CD4-positive, alpha-beta T cell treated with Interleukin-1 beta for 1 hour (primary cell): ENCODE data around the gene NINJ2.
"Not testable (repeated sequence)": the region's sequence is repeated elsewhere in the genome, so short reads cannot be mapped to it uniquely, and the experiment has no call there.

ENCODE experiments used
- DNase-seq, 2 donors: peaks; one replicate each; pipeline ENCODE4 v3.0.0-alpha.2; 2020 to 2022

NINJ2 gene

DNA sequence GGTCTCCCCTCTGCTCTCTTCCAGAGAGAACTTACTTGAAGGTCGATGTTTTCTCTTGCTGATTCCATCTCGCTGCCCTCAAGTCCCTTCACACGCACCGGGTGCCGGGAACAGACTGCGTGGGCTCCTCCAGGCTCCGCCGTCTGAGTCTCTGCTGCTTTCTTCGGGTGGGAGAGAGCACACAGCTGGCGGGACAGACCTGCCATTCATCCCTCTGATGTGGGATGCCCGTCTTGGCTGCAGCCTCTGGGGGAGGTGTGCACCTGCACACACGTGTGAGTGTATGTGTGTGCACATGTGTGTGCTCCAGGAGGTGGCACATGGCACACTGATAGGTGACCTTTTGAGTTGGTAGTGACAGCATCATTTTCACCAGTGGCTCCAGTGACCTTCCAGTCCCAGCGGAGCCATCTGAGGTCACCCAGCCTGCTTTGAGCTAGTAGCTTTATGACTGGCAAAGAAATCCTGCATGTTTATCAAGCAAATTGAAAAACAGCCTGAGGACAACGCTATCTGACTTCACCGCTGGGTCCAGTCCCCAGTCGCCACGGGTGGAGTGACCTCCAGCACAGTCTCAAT is at the start of gene NINJ2:
Gene NINJ2 (minus strand): TSS at position 153 of the 579 bp plus-strand sequence. CDS start 85 bp downstream, at position 68.
- DNase-seq: no peak

GRCh38 chr12:712172-712863 is 49.1 kb upstream of the NINJ2 start:
- DNase-seq: no peak

DNA sequence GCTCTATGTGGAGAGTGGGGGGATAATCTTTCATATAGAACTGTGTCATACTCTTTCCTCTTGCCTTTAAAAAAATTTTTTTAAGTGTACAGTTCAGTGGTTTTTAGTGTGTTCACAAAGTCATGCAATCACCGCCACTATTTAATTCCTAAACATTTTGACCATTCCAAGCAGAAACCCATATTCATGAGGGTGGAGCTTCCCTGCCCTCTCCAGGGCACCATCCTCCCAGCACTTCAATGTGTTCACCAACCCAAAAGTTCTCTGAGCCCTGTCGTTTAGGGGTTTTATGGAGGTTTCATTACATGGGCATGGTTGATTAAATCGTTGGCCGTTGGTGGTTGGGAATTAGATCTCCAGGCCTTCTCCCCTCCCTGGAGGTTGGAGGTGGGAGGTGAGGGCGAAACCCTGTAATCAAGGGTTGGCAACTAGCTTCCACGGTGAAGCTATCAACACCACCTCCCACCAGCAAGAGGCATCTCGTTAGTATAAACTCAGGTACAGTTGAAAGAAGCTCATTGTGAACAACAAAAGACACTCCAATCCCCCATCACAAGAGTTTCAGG is 46.3 kb upstream of the NINJ2 start:
- DNase-seq: no peak

DNA sequence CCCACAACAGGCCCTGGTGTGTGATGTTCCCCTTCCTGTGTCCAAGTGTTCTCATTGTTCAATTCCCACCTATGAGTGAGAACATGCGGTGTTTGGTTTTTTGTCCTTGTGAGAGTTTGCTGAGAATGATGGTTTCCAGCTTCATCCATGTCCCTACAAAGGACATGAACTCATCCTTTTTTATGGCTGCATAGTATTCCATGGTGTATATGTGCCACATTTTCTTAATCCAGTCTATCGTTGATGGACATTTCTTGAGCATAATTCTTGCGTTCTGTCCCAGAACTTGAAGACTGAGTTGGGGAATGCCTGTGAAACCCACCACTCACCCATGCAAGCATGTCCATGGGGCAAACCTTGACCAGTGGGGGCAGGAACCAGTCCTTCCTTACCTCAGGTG is 44.8 kb upstream of the NINJ2 start:
- not testable (repeated sequence) for DNase-seq

DNA sequence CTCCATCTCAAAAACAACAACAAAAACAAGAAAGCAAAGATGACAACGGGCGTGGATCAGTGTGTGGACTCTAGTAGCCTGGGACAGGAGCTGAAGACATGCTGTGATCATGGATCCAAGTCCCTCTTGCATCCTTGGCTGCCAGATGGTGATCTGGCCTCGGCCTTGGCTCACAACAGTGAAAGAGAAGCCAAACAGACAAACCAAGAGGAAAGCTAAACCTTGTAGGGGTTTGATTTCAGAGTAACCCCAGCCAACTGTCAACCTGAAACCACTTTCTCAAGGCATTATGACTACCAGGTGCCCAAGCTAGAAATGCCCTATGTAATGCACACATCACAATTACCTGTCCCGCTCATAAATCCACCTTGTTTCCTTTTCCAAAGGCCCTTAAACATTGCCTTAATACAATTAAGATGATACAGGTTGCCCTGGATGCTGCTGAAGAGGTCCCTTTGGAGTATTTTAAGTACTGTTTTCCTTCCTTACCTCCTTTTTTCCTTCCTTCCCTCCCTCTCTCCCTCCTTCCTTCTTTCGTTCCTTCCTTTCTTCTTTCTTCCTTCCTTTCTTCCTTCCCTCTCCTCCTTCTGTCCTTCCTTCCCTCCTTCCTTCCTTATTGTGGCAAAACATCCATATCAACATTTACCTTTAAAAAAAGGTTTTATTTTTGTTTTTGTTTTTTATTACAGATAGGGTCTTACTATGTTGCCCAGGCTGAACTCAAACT is 41.4 kb upstream of the NINJ2 start:
- no peak for DNase-seq

DNA sequence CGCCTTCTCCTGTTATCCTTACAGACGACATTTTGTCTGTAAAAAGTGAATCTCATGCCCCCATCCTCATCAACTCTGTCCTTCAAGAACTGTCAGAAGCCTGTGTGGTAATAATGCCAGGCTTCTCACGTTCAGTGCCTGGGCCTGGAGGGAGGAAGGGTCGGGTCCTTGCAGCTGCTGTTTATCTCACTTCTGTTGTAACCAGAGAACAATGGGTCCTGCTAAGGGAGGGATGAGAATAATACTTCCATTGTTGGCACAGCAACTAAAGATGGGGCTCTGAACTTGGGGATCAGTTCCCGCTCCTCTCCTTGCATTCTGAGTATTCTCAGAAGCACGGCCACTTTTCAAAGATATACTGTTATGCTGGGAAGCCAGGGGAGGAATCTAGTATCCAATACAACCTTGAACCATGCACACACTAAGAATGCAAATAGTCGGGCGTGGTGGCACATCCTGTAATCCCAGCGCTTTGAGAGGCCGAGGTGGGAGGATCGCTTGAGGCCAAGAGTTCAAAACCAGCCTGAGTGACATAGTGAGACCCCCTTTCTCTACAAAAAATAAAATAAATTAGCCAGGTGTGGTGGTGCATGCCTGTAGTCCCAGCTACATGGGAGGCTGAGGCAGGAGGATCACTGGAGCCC is 38.8 kb upstream of the NINJ2 start:
- no peak for DNase-seq

DNA sequence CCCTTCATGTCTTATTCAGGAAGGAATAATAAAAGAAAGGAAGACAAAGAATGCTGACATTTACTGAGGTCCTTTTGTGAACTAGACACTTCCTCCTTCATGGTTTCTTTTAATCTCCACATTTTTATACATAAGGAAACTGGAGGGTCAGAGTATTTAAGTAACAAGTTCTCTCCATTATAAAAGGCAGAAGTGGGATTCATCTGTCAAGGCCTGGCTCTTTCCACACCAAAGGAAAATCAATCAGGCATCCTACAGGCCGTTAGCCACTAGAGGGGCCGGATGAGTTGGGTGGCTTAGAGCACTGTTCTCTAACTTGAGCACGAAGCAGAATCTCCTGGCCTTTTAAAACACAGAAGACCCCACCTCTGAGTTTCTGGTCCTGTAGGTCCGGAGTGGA is 36.8 kb upstream of the NINJ2 start:
- no peak for DNase-seq

- not testable (repeated sequence) for DNase-seq
Measured at GRCh38 chr12:698222-698621, 35.0 kb upstream of the NINJ2 start.

DNA sequence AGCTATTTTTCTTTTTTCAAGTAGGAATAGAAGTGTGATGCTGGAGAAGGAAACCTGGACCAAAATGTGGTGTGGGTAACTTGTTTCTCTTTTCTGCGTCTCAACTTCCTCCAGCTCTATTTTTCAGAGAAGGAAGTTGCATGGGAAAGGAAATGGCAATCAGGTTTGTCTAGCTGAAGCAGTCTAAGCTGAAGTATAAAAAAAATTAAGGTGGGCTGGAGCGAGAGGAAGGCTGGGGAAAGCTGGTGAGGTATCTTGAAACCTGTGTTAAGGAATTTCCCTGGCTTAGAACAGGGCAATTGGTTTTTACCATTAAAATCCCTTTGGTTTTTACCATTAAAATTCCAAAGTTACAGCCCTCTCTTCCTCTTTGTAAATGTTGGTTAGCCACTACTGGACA is 34.2 kb upstream of the NINJ2 start:
- no peak for DNase-seq

DNA sequence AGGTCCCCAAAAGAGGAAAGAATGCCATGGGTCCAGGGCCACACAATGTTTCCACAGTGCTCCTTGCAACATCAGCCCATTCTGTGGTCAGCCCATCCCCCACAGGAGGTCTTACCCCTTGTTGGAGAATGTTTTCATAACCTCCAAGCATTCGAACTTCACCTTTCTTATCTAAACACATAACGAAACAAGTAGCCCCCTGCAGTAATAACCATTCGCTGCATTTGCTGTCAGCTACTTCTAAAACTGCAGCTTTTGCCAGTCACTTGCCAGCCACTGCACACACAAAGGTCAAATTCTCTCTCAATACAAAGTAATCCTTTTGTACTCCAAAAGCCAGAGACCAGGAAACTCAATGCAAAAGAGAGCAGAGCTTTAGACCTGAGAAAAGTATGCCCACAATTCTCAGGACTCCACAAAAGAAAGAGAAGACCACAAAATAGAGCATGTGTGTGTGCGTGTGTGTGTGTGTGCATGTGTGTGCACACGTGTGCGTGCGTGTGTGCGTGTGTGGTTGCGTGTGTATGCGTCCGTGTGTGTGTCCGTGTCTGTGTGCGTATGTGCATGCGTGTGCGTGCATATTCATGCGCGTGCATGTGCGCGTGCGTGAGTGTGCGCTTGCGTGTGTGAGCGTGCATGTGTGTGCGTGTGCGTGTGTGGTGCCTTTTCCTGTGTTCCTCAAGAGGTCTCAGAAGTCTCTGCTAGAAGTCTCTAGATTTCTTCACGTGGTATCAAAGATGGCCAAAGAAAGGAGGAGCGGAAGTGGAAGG is 31.7 kb upstream of the NINJ2 start:
- DNase-seq: no peak

DNA sequence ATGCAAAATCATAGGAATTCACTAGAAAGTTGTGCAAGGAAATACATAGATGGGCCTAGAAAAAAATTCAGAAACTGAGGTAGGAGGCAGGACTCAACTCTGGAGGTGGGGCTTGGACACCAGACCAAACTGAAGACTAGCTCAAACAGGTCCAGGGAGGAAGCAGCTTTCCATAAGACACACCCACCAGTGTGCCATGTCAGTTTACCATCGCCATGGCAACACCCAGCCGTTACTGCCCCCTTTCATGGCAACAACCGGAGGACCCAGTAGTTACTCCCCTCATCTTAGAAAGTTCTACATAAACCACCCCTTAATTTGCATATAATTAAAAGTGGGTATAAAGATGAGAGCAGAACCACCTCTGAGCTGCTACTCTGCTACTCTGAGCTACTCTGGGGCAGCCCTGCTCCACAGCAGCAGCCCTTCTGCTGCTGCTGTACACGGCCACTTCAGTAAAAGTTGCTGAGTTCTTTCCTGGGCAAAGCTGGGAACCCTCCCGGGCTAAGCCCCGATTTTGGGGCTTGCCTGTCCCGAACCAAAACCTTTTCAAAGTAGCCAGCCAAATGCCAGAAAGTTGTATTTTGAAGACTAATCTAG is 30.8 kb upstream of the NINJ2 start:
- no peak for DNase-seq

GRCh38 chr12:692274-692673 is 29.0 kb upstream of the NINJ2 start:
- DNase-seq: no peak

DNA sequence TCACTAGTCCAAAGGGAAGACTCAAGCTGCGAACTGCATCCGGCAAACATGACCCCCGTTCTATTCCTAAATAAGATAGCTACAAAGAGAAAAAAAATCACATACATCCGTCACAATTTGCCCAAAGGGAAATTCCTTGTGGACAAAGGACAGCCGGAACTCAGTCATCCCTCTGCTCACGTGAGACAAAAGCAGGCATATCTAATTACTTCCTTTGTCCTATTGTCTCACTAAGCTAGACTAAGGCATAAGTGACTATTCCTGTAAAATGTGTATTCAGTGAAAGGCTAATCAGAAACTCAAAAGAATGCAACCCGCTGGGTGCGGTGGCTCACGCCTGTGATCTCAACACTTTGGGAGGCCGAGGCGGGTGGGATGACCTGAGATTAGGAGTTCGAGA is 27.2 kb upstream of the NINJ2 start:
- DNase-seq: no peak

DNA sequence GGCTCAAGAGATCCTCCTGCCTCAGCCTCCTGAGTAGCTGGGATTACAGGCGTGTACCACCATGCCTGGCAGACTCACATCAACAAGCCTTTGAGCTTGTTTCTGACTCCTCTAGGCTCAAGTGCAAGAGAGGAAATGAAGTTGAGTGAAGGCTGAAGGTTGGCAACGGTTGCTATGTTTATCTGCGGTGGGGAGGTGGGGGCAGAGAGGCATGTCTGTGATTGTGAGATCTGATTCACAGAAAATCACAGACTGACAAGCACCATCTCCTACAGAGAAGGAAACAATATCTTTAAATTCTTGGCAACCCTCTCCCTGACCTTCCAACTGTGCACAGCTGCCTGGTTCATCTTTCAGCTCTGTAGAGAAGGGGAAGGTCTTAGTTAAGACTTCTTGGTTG is 22.1 kb upstream of the NINJ2 start:
- peak; percentile 90 to 91 for DNase-seq

- no peak for DNase-seq
Measured at GRCh38 chr12:684416-684815, 21.2 kb upstream of the NINJ2 start.

GRCh38 chr12:681568-682256 is 18.5 kb upstream of the NINJ2 start:
- DNase-seq: no peak

GRCh38 chr12:678747-679712 is 15.8 kb upstream of the NINJ2 start:
- no peak for DNase-seq

DNA sequence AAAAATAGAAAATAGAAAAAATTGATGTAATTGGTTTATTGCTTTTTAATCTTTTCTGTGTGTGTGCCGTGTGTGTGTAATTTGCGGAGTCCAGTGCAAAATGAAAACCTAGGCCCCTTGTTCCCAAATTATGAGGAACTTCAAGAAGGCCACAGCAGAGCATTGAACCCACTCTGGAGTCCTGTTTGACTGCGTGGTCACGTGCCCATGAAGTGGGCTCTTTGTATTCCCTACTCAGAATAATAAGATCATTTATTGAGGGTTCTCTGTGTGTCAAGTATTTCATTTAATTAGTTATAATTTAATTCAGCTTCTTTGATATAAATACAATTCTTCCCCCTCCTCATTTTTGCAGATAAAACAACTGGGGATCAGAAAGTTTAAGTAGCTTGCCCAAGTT is 12.3 kb upstream of the NINJ2 start:
- no peak for DNase-seq

DNA sequence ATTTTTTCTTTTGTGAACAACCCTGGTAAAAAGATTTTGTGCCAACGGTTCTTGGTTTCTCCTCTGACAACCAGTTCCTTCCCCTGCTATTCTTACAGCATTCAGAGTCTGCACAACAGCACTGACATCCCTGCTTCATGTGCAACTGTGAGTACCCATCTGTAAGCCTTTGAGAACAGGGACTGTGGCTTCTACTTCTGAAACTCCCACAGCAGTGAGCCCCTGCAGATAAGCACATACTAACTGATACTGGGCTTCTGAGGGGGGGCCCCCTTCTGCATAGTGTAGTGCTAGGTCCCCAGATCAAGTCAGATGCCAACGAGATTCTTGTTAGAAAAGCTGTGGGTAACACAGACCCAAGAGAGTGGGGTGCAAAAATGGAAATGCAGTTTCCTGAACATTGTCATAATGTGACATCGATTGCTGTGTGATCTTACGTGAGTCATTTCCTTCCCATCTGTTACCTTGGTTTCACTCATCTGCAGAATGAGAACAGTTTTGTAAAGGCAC is 11.1 kb upstream of the NINJ2 start:
- DNase-seq: peak; percentile 68 to 85

DNA sequence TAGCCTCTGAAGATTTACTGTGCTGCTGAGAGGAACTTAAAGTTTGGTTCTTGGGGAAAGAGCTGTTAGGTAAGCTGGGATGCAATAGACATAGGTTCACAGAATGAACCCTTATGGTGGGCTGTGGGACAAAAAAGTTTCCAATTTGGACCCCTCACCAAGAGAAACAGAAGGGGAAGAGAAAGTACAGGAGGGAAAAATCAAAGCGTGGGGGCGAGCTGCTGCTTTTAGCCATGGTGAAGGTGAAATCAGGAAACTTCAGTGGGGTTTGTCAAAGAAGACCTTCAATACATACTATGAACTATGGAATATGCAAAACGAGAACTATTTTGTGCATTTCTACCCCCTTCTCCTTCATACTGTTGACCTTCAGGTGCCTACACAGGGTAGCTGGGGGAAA is 10.6 kb upstream of the NINJ2 start:
- no peak for DNase-seq
